Measurements from ENCODE around the gene LPP. TPM values are rescaled to one million over a fixed set of nuclear protein-coding genes. Genes with fewer than 3 reads are reported as not detected.

LPP gene
- total RNA-seq, 5 donors from 2014 or later (not counting 1 experiment from before 2014, with no cell fraction given) = 23.8 to 82.6 (median 39.3) TPM

- H3K4me1 ChIP-seq (ENCODE audit: control insufficient read depth in 1 of 2, extremely low read depth in 1 of 2, insufficient read depth in 2 of 2, low read length in 2 of 2) = no peaks in the 10 kb centered on the region
- H3K9me3 ChIP-seq = no peaks in the 10 kb centered on the region
- ATAC-seq (replicated peaks in 1 of 4) (no peak), DNase-seq (no peak)
- CTCF ChIA-PET = no interaction called here
- no peak overlapping the region for H3K4me3 ChIP-seq (ENCODE audit: control insufficient read depth in 1 of 2, extremely low read depth in 1 of 2, low read length in 1 of 2)
- whole genome bisulfite sequencing (ENCODE audit: insufficient coverage) = 93% methylated on average over 3 of the region's 5 CpGs
- H3K27ac Mint-ChIP-seq = no peak overlapping the region
- H3K36me3 ChIP-seq (ENCODE audit: control insufficient read depth in 2 of 2, extremely low read depth in 1 of 2, insufficient read depth in 1 of 2, low read length in 1 of 2) = no peaks in the 10 kb centered on the region
- no peak overlapping the region for H3K4me3 Mint-ChIP-seq
- no peaks in the 10 kb centered on the region for H3K9me3 Mint-ChIP-seq
- no peaks in the 10 kb centered on the region for H3K27me3 ChIP-seq (replicated peaks in 1 of 2; ENCODE audit: control insufficient read depth in 2 of 2, extremely low read depth in 1 of 2, insufficient read depth in 2 of 2, low read length in 1 of 2)
- no peak overlapping the region for H3K27ac ChIP-seq (ENCODE audit: low read length)
- POLR2A ChIA-PET = interaction anchor here in 1 of 2 donors (0.6 kb wide), 1 partner anchor 161 kb away, joined by 3 read pairs; no protein-coding TSS in a partner anchor
- H3K27me3 Mint-ChIP-seq = no peaks in the 10 kb centered on the region
- peaks cover 2 to 12% (median 9%) of the 10 kb centered on the region in 3 donors for H3K4me1 Mint-ChIP-seq
- H3K36me3 Mint-ChIP-seq = peaks cover 34% of the 10 kb centered on the region
Observed at GRCh38 chr3:188670446-188670845, 516.5 kb downstream of the LPP start.

- ChIA-PET POLR2A (no interaction called here), CTCF (no interaction called here)
- no peaks in the 10 kb centered on the region for H3K9me3 ChIP-seq
- Mint-ChIP-seq H3K27ac (no peak overlapping the region), H3K4me1 (peaks cover 2 to 12% (median 9%) of the 10 kb centered on the region in 3 donors), H3K4me3 (no peak overlapping the region), H3K27me3 (no peaks in the 10 kb centered on the region), H3K9me3 (no peaks in the 10 kb centered on the region), H3K36me3 (peaks cover 31% of the 10 kb centered on the region)
- no peak overlapping the region for H3K4me3 ChIP-seq (ENCODE audit: control insufficient read depth in 1 of 2, extremely low read depth in 1 of 2, low read length in 1 of 2)
- no peak for ATAC-seq (replicated peaks in 1 of 4)
- 100% methylated on average over 1 of the region's 4 CpGs for WGBS (ENCODE audit: insufficient coverage)
- H3K4me1 ChIP-seq (ENCODE audit: control insufficient read depth in 1 of 2, extremely low read depth in 1 of 2, insufficient read depth in 2 of 2, low read length in 2 of 2) = no peaks in the 10 kb centered on the region
- no peak for DNase-seq
- no peak overlapping the region for H3K27ac ChIP-seq (ENCODE audit: low read length)
- H3K36me3 ChIP-seq (ENCODE audit: control insufficient read depth in 2 of 2, extremely low read depth in 1 of 2, insufficient read depth in 1 of 2, low read length in 1 of 2) = no peaks in the 10 kb centered on the region
- no peaks in the 10 kb centered on the region for H3K27me3 ChIP-seq (replicated peaks in 1 of 2; ENCODE audit: control insufficient read depth in 2 of 2, extremely low read depth in 1 of 2, insufficient read depth in 2 of 2, low read length in 1 of 2)
Observed at GRCh38 chr3:188671971-188672370, 518.0 kb downstream of the LPP start.

GRCh38 chr3:188672840-188673239 lies 518.9 kb downstream of the LPP start:
- POLR2A ChIA-PET = interaction anchor here (0.6 to 0.7 kb wide), 2 partner anchors 118 to 283 kb away, joined by 3 to 5 read pairs; no protein-coding TSS in a partner anchor
- no peaks in the 10 kb centered on the region for H3K9me3 Mint-ChIP-seq
- H3K4me1 Mint-ChIP-seq = peaks cover 2 to 12% (median 9%) of the 10 kb centered on the region in 3 donors

GRCh38 chr3:188673646-188674186 lies 519.8 kb downstream of the LPP start:
- DNase-seq = no peak
- Mint-ChIP-seq H3K4me3 (no peak overlapping the region), H3K36me3 (peaks cover 20% of the 10 kb centered on the region), H3K9me3 (no peaks in the 10 kb centered on the region), H3K27me3 (no peaks in the 10 kb centered on the region), H3K27ac (no peak overlapping the region), H3K4me1 (peaks cover 2 to 12% (median 9%) of the 10 kb centered on the region in 3 donors)
- Histone ChIP-seq H3K4me1 (ENCODE audit: control insufficient read depth in 1 of 2, extremely low read depth in 1 of 2, insufficient read depth in 2 of 2, low read length in 2 of 2) (no peaks in the 10 kb centered on the region), H3K27ac (ENCODE audit: low read length) (no peak overlapping the region), H3K4me3 (ENCODE audit: control insufficient read depth in 1 of 2, extremely low read depth in 1 of 2, low read length in 1 of 2) (no peak overlapping the region), H3K27me3 (replicated peaks in 1 of 2; ENCODE audit: control insufficient read depth in 2 of 2, extremely low read depth in 1 of 2, insufficient read depth in 2 of 2, low read length in 1 of 2) (no peaks in the 10 kb centered on the region), H3K9me3 (no peaks in the 10 kb centered on the region), H3K36me3 (ENCODE audit: control insufficient read depth in 2 of 2, extremely low read depth in 1 of 2, insufficient read depth in 1 of 2, low read length in 1 of 2) (no peaks in the 10 kb centered on the region)
- no peak for ATAC-seq (replicated peaks in 1 of 4)
- ChIA-PET CTCF (no interaction called here), POLR2A (interaction anchor here in 1 of 2 donors (0.6 kb wide), 1 partner anchor 284 kb away, joined by 3 read pairs; no protein-coding TSS in a partner anchor)
- no CpG with 5 or more reads among the region's 1 CpG for WGBS (ENCODE audit: insufficient coverage)

More at GRCh38 chr3:188672840-188673239, 518.9 kb downstream of the LPP start:
- CTCF ChIA-PET = no interaction called here
- Mint-ChIP-seq H3K36me3 (peaks cover 27% of the 10 kb centered on the region), H3K27me3 (no peaks in the 10 kb centered on the region), H3K4me3 (no peak overlapping the region), H3K27ac (no peak overlapping the region)
- no peaks in the 10 kb centered on the region for H3K27me3 ChIP-seq (replicated peaks in 1 of 2; ENCODE audit: control insufficient read depth in 2 of 2, extremely low read depth in 1 of 2, insufficient read depth in 2 of 2, low read length in 1 of 2)
- ATAC-seq (replicated peaks in 1 of 4) (no peak), DNase-seq (no peak)
- H3K27ac ChIP-seq (ENCODE audit: low read length) = no peak overlapping the region
- H3K4me1 ChIP-seq (ENCODE audit: control insufficient read depth in 1 of 2, extremely low read depth in 1 of 2, insufficient read depth in 2 of 2, low read length in 2 of 2) = no peaks in the 10 kb centered on the region
- no peak overlapping the region for H3K4me3 ChIP-seq (ENCODE audit: control insufficient read depth in 1 of 2, extremely low read depth in 1 of 2, low read length in 1 of 2)
- WGBS (ENCODE audit: insufficient coverage) = no CpG with 5 or more reads among the region's 4 CpGs
- no peaks in the 10 kb centered on the region for H3K9me3 ChIP-seq
- H3K36me3 ChIP-seq (ENCODE audit: control insufficient read depth in 2 of 2, extremely low read depth in 1 of 2, insufficient read depth in 1 of 2, low read length in 1 of 2) = no peaks in the 10 kb centered on the region

- Histone ChIP-seq H3K36me3 (ENCODE audit: control insufficient read depth in 2 of 2, extremely low read depth in 1 of 2, insufficient read depth in 1 of 2, low read length in 1 of 2) (no peaks in the 10 kb centered on the region), H3K27ac (ENCODE audit: low read length) (no peak overlapping the region), H3K4me1 (ENCODE audit: control insufficient read depth in 1 of 2, extremely low read depth in 1 of 2, insufficient read depth in 2 of 2, low read length in 2 of 2) (no peaks in the 10 kb centered on the region), H3K9me3 (no peaks in the 10 kb centered on the region), H3K4me3 (ENCODE audit: control insufficient read depth in 1 of 2, extremely low read depth in 1 of 2, low read length in 1 of 2) (no peak overlapping the region), H3K27me3 (replicated peaks in 1 of 2; ENCODE audit: control insufficient read depth in 2 of 2, extremely low read depth in 1 of 2, insufficient read depth in 2 of 2, low read length in 1 of 2) (no peaks in the 10 kb centered on the region)
- ChIA-PET POLR2A (no interaction called here), CTCF (interaction anchor here in 1 of 2 donors (0.5 kb wide), 1 partner anchor 895 kb away, joined by 3 read pairs; no protein-coding TSS in a partner anchor)
- H3K4me1 Mint-ChIP-seq = peaks cover 2 to 12% (median 11%) of the 10 kb centered on the region in 3 donors
- no peaks in the 10 kb centered on the region for H3K27me3 Mint-ChIP-seq
- no peak for DNase-seq
- no peak for ATAC-seq (replicated peaks in 1 of 4)
- no peaks in the 10 kb centered on the region for H3K9me3 Mint-ChIP-seq
- 100% methylated on average over 1 of the region's 3 CpGs for WGBS (ENCODE audit: insufficient coverage)
- H3K4me3 Mint-ChIP-seq = no peak overlapping the region
- peaks cover 16% of the 10 kb centered on the region for H3K36me3 Mint-ChIP-seq
- H3K27ac Mint-ChIP-seq = no peak overlapping the region
Observed at GRCh38 chr3:188674595-188674994, 520.6 kb downstream of the LPP start.

GRCh38 chr3:188677344-188677743 lies 523.4 kb downstream of the LPP start:
- no peaks in the 10 kb centered on the region for H3K36me3 ChIP-seq (ENCODE audit: control insufficient read depth in 2 of 2, extremely low read depth in 1 of 2, insufficient read depth in 1 of 2, low read length in 1 of 2)
- Mint-ChIP-seq H3K27ac (no peak overlapping the region), H3K9me3 (no peaks in the 10 kb centered on the region), H3K4me1 (peaks cover 0 to 4% (median 2%) of the 10 kb centered on the region in 3 donors), H3K27me3 (no peaks in the 10 kb centered on the region), H3K36me3 (peaks cover 13% of the 10 kb centered on the region), H3K4me3 (no peak overlapping the region)
- ATAC-seq (replicated peaks in 1 of 4) = no peak
- DNase-seq = no peak
- CTCF ChIA-PET = interaction anchor here (0.6 to 0.9 kb wide), 2 partner anchors 56 to 877 kb away, joined by 3 to 5 read pairs; no protein-coding TSS in a partner anchor
- no peaks in the 10 kb centered on the region for H3K27me3 ChIP-seq (replicated peaks in 1 of 2; ENCODE audit: control insufficient read depth in 2 of 2, extremely low read depth in 1 of 2, insufficient read depth in 2 of 2, low read length in 1 of 2)
- H3K27ac ChIP-seq (ENCODE audit: low read length) = no peak overlapping the region
- POLR2A ChIA-PET = no interaction called here
- WGBS (ENCODE audit: insufficient coverage) = no CpG with 5 or more reads among the region's 1 CpG
- no peaks in the 10 kb centered on the region for H3K9me3 ChIP-seq
- H3K4me1 ChIP-seq (ENCODE audit: control insufficient read depth in 1 of 2, extremely low read depth in 1 of 2, insufficient read depth in 2 of 2, low read length in 2 of 2) = no peaks in the 10 kb centered on the region
- no peak overlapping the region for H3K4me3 ChIP-seq (ENCODE audit: control insufficient read depth in 1 of 2, extremely low read depth in 1 of 2, low read length in 1 of 2)

All from T-cell (primary cell).